PC-3 (cell line): ENCODE results near the gene MSL3B.

ENCODE experiments used
- ATAC-seq: fragments of 200-7000 bp; cut with Tn5 transposase; 2 replicates; pipeline ENCODE4 v1.9.1; 2020; ENCODE audit warnings: mild to moderate bottlenecking, moderate library complexity
- BruUV-seq: library from RNA; stranded (reverse); fragments of 400-500 nt; replicated peaks from 2 replicates; lab custom pipeline; 2021; lab: Mats Ljungman, UMichigan
- CTCF ChIA-PET: fragments of 300-600 bp; sonication (Branson Sonifier 250); formaldehyde crosslinking; loops from one replicate; lab custom pipeline; 2022; ENCODE audit warnings: antibody characterized with exemption; lab: Charles Lee
- POLR2A ChIA-PET: fragments of 300-600 bp; sonication (Branson Sonifier 250); formaldehyde crosslinking; loops from one replicate; lab custom pipeline; 2022; ENCODE audit warnings: antibody characterized with exemption; ENCODE audit not compliant: unreplicated experiment; lab: Charles Lee
- DNase-seq: peaks from one replicate; pipeline ENCODE4 v3.0.0-alpha.2; 2015
- H2AFZ ChIP-seq: fragments of 300-600 bp; sonication (generic); 2 replicates; pipeline ENCODE4 v1.6.0; 2016; ENCODE audit warnings: antibody characterized with exemption, low read length
- H3F3A ChIP-seq: fragments of 300-600 bp; sonication (generic); one replicate; pipeline ENCODE4 v1.6.0; 2017; ENCODE audit warnings: antibody characterized with exemption, low read length, control low read depth, mild to moderate bottlenecking; ENCODE audit not compliant: unreplicated experiment
- H3K27ac ChIP-seq: fragments of 300-600 bp; sonication (generic); 2 replicates; pipeline ENCODE4 v1.5.1; 2016; ENCODE audit warnings: mild to moderate bottlenecking, low read length
- H3K27me3 ChIP-seq: fragments of 300-600 bp; sonication (generic); 2 replicates; pipeline ENCODE4 v1.6.1; 2016; ENCODE audit warnings: low read length, mixed read lengths
- H3K36me3 ChIP-seq: fragments of 300-600 bp; sonication (generic); 2 replicates; pipeline ENCODE4 v1.6.1; 2016; ENCODE audit warnings: low read depth, mixed run types, low read length, mixed read lengths
- H3K4me1 ChIP-seq: fragments of 300-600 bp; sonication (generic); 2 replicates; pipeline ENCODE4 v1.5.1; 2016; ENCODE audit warnings: low read length; ENCODE audit not compliant: insufficient read depth
- H3K4me2 ChIP-seq: fragments of 300-600 bp; sonication (generic); 2 replicates; pipeline ENCODE4 v1.6.0; 2016; ENCODE audit warnings: low read length
- H3K4me3 ChIP-seq: fragments of 300-600 bp; sonication (generic); 2 replicates; pipeline ENCODE4 v1.5.1; 2016; ENCODE audit warnings: mild to moderate bottlenecking, low read length, mixed read lengths
- H3K79me2 ChIP-seq: fragments of 300-600 bp; sonication (generic); 2 replicates; pipeline ENCODE4 v1.6.1; 2017; ENCODE audit warnings: low read length, mixed read lengths
- H3K9ac ChIP-seq: fragments of 300-600 bp; sonication (generic); 2 replicates; pipeline ENCODE4 v1.6.0; 2016; ENCODE audit warnings: mild to moderate bottlenecking, low read length
- H3K9me2 ChIP-seq: fragments of 300-600 bp; sonication (generic); replicated peaks from 2 replicates; pipeline ENCODE4 v1.6.1; 2016; ENCODE audit warnings: mixed run types, low read length, mixed read lengths
- H3K9me3 ChIP-seq: fragments of 300-600 bp; sonication (generic); 2 replicates; pipeline ENCODE4 v1.6.1; 2016; ENCODE audit warnings: low read length, mixed read lengths
- H4K20me1 ChIP-seq: fragments of 300-600 bp; sonication (generic); 2 replicates; pipeline ENCODE4 v1.6.1; 2016; ENCODE audit warnings: low read length, mixed read lengths
- EZH2 ChIP-seq: fragments of 300-600 bp; sonication (generic); IDR thresholded peaks from one replicate; pipeline ENCODE4 v1.6.1; 2017; ENCODE audit warnings: antibody characterized with exemption, mild to moderate bottlenecking, low read length; ENCODE audit not compliant: unreplicated experiment
- EZH2phosphoT487 ChIP-seq: fragments of 300-600 bp; sonication (generic); IDR thresholded peaks from 2 replicates; pipeline ENCODE4 v1.6.1; 2018; ENCODE audit warnings: mild to moderate bottlenecking, antibody characterized with exemption, low read length, borderline replicate concordance
- intact Hi-C: fragments of 100-400 bp; cut with micrococcal nuclease; formaldehyde crosslinking; loops from 2 replicates; pipeline ENCODE4 v1.9.0; 2023
- TF ChIP-seq, protein P1 (sequence below): fragments of 300-600 bp; sonication (generic); conservative IDR thresholded peaks from 2 replicates; pipeline ENCODE4 v1.5.1; 2017; ENCODE audit warnings: antibody characterized with exemption, low read depth, mild to moderate bottlenecking, low read length

MSL3B gene

DNA sequence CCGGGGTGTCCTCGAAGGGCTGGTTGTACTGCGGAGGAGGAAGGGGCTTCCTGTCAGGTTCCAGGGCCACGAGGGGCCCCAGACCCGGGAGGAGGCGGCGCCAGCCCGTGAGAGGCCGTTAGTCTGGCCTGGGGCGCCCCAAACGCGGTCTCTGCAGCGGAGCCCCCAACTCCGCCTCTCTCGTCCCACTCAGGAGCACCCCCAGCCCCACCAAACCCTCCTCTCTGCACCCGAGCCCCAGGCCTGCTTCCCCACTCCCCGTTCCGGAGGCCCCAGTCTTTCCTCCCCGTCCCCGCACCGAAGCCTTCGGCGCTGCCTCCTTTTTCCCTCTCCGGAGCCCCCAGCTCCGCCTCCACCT is 14.3 kb downstream of the MSL3B start:
- peaks cover 34% of the 10 kb centered on the region for H4K20me1 ChIP-seq
- ATAC-seq (no peak), DNase-seq (no peak)
- POLR2A ChIA-PET = interaction anchor here (0.6 kb wide), 1 partner anchor 1646 kb away, joined by 5 read pairs; no protein-coding TSS in a partner anchor
- intact Hi-C loops = loop anchor here (2.0 to 5.0 kb wide), 3 partner anchors 61 to 372 kb away; no protein-coding TSS in a partner anchor
- H3K9ac ChIP-seq = peak overlapping the region; percentile 95
- peak overlapping the region; percentile 43 for H3K27ac ChIP-seq
- peak overlapping the region; percentile 98 for H3K4me3 ChIP-seq
- peaks cover 45% of the 10 kb centered on the region for H3K36me3 ChIP-seq
- H2AFZ ChIP-seq = peak overlapping the region; percentile 85
- CTCF ChIA-PET = no interaction called here
- no peaks in the 10 kb centered on the region for H3K9me2 ChIP-seq
- H3K4me2 ChIP-seq = peak overlapping the region; percentile 93
- H3K79me2 ChIP-seq = peaks cover 55% of the 10 kb centered on the region
- TF ChIP-seq EZH2 (no peak), EZH2phosphoT487 (no peak)
- TF ChIP-seq, protein P1, sequence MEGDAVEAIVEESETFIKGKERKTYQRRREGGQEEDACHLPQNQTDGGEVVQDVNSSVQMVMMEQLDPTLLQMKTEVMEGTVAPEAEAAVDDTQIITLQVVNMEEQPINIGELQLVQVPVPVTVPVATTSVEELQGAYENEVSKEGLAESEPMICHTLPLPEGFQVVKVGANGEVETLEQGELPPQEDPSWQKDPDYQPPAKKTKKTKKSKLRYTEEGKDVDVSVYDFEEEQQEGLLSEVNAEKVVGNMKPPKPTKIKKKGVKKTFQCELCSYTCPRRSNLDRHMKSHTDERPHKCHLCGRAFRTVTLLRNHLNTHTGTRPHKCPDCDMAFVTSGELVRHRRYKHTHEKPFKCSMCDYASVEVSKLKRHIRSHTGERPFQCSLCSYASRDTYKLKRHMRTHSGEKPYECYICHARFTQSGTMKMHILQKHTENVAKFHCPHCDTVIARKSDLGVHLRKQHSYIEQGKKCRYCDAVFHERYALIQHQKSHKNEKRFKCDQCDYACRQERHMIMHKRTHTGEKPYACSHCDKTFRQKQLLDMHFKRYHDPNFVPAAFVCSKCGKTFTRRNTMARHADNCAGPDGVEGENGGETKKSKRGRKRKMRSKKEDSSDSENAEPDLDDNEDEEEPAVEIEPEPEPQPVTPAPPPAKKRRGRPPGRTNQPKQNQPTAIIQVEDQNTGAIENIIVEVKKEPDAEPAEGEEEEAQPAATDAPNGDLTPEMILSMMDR = no peak
- BruUV-seq = no TSS peak
- no peaks in the 10 kb centered on the region for H3F3A ChIP-seq
- no peaks in the 10 kb centered on the region for H3K27me3 ChIP-seq
- peaks cover 26% of the 10 kb centered on the region for H3K4me1 ChIP-seq
- H3K9me3 ChIP-seq = no peaks in the 10 kb centered on the region

DNA sequence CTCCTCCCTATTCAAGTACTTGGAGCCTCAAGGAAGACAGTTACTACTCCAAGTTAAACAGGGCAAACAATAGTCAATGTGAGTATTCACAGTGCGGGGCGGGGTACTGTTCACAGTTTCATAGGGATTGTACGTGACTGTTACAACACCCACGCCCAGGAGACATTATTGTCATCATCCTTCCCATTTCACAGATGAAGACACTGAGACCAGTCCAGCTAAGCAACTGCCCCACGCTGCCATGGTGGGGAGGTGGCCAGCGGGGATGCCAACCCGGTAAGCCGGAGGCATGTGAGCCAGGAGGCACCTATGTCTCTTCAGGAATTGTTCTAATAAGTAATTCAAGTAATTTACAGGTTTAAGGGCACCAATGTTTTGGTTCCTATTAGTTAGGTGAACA is 14.8 kb downstream of the MSL3B start:
- DNase-seq (peak; percentile 18), ATAC-seq (peak; percentile 8; the same call in 1 of the 2 replicates)
- no peak for TF ChIP-seq EZH2
- no peak for TF ChIP-seq EZH2phosphoT487
- TF ChIP-seq, protein P1 = no peak
- Histone ChIP-seq H3K4me3 (peak overlapping the region; percentile 98), H3K9ac (peak overlapping the region; percentile 95), H3K4me1 (peaks cover 26% of the 10 kb centered on the region), H3K36me3 (peaks cover 50% of the 10 kb centered on the region), H3F3A (no peaks in the 10 kb centered on the region), H3K9me3 (no peaks in the 10 kb centered on the region), H3K9me2 (no peaks in the 10 kb centered on the region), H4K20me1 (peaks cover 34% of the 10 kb centered on the region), H3K79me2 (peaks cover 60% of the 10 kb centered on the region), H3K27me3 (no peaks in the 10 kb centered on the region), H2AFZ (no peak overlapping the region), H3K4me2 (peak overlapping the region; percentile 93), H3K27ac (no peak overlapping the region)
- ChIA-PET POLR2A (interaction anchor here (0.6 kb wide), 1 partner anchor 1646 kb away, joined by 5 read pairs; no protein-coding TSS in a partner anchor), CTCF (no interaction called here)
- intact Hi-C loops = loop anchor here (5.0 kb wide), 2 partner anchors 146 to 371 kb away; no protein-coding TSS in a partner anchor
- TSS peak; percentile 36 for BruUV-seq

DNA sequence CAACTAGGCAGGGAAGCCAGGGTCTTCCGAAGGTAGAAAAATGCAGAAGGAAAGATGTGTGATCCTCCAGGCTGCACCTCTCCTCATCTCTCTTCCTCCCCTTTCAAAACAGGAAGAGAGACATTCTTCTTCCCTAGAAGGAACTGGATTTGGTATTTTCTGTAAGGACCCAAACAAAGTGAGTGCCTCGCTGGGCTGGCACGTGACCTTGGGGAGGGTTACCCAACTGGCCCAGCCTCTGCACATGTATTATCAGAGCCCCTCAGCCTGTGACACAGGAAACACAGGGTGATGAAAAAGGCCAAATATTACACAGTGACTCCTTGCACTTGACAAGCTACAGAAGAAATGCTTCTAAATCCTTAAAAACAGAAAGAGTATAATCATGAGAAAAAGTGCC is 16.1 kb downstream of the MSL3B start:
- Histone ChIP-seq H3K9ac (peak overlapping the region; percentile 95; the same call in 1 of the 2 replicates), H3K4me1 (peaks cover 26% of the 10 kb centered on the region), H3K4me3 (peak overlapping the region; percentile 98), H3K27me3 (no peaks in the 10 kb centered on the region), H3K36me3 (peaks cover 61% of the 10 kb centered on the region), H3K9me2 (no peaks in the 10 kb centered on the region), H3F3A (no peaks in the 10 kb centered on the region), H3K79me2 (peaks cover 73% of the 10 kb centered on the region), H4K20me1 (peaks cover 39% of the 10 kb centered on the region), H3K9me3 (no peaks in the 10 kb centered on the region), H3K4me2 (peak overlapping the region; percentile 93), H2AFZ (no peak overlapping the region), H3K27ac (no peak overlapping the region)
- CTCF ChIA-PET = interaction anchor here (0.7 kb wide), 1 partner anchor 770 kb away, joined by 3 read pairs; no protein-coding TSS in a partner anchor
- POLR2A ChIA-PET = no interaction called here
- no peak for DNase-seq
- no peak for TF ChIP-seq EZH2phosphoT487
- TF ChIP-seq, protein P1 = no peak
- no peak for TF ChIP-seq EZH2
- no TSS peak for BruUV-seq
- ATAC-seq = no peak
- intact Hi-C loops = loop anchor here (5.0 kb wide), 2 partner anchors 145 to 370 kb away; no protein-coding TSS in a partner anchor
